GM12878 (cell line): Measurements from ENCODE around the gene USP15. TPM values are rescaled to one million over a fixed set of nuclear protein-coding genes. Genes with fewer than 3 reads are reported as not detected.

Experiments
- ATAC-seq: fragments of 200-7000 bp; cut with Tn5 transposase; 3 replicates; pipeline ENCODE4 v1.9.1; 2020; ENCODE audit warnings: mild to moderate bottlenecking, moderate library complexity
- BruUV-seq: library from RNA; stranded (reverse); fragments of 400-500 nt; replicated peaks from 2 replicates; lab custom pipeline; 2021; lab: Mats Ljungman, UMichigan
- CTCF ChIA-PET: fragments of 300-600 bp; sonication (Branson Sonifier 250); formaldehyde crosslinking; extraction: SDS; loops from one replicate; lab custom pipeline; 2021; ENCODE audit warnings: inconsistent platforms; lab: Yijun Ruan, JAX
- POLR2A ChIA-PET: fragments of 350-600 bp; formaldehyde crosslinking; extraction: SDS; loops from one replicate; lab custom pipeline; 2021; ENCODE audit warnings: inconsistent platforms; lab: Charles Lee
- RAD21 ChIA-PET: fragments of 300-600 bp; sonication (Branson Sonifier 250); formaldehyde crosslinking; loops from one replicate; lab custom pipeline; 2023; ENCODE audit warnings: antibody characterized with exemption; ENCODE audit not compliant: unreplicated experiment; lab: Charles Lee
- SMC1A ChIA-PET: fragments of 300-600 bp; sonication (Branson Sonifier 250); formaldehyde crosslinking; loops from one replicate; lab custom pipeline; 2023; ENCODE audit not compliant: unreplicated experiment, uncharacterized antibody; lab: Charles Lee
- DNase-seq: peaks from one replicate; pipeline ENCODE4 v3.0.0-alpha.2; 2011; ENCODE audit warnings: low read depth, low spot score
- FAIRE-seq: peaks from 3 replicates; lab custom pipeline; 2011; peaks lifted over from hg19 to GRCh38; lab: Jason Lieb, UNC
- H2AFZ ChIP-seq: 2 replicates; pipeline ENCODE4 v1.6.0; 2011; ENCODE audit warnings: low read depth, low read length, control low read depth; ENCODE audit not compliant: control insufficient read depth
- H3K27ac ChIP-seq: 2 replicates; pipeline ENCODE4 v1.5.1; 2011; ENCODE audit warnings: control low read depth; ENCODE audit not compliant: control insufficient read depth, insufficient read depth
- H3K27me3 ChIP-seq, 2 experiments: replicated peaks in 1 of 2; 2 replicates each; pipeline versions ENCODE4 v1.6.0 to v1.6.1; 2011; ENCODE audit warnings: low read length in 1 of 2; ENCODE audit not compliant: control insufficient read depth in 2 of 2, insufficient read depth in 2 of 2
- H3K36me3 ChIP-seq, 2 experiments: 2 replicates each; pipeline ENCODE4 v1.5.1; 2011; ENCODE audit warnings: low read length in 1 of 2; ENCODE audit not compliant: control insufficient read depth in 2 of 2, insufficient read depth in 2 of 2
- H3K4me1 ChIP-seq: 2 replicates; pipeline ENCODE4 v1.6.1; 2011; ENCODE audit warnings: mild to moderate bottlenecking, low read length, moderate library complexity, mixed read lengths; ENCODE audit not compliant: control insufficient read depth, insufficient read depth
- H3K4me2 ChIP-seq: 2 replicates; pipeline ENCODE4 v1.6.0; 2011; ENCODE audit warnings: control low read depth; ENCODE audit not compliant: control insufficient read depth, insufficient read depth
- H3K4me3 ChIP-seq: fragments of 200-600 bp; sonication (generic); 2 replicates; pipeline ENCODE4 v1.5.1; 2016
- H3K79me2 ChIP-seq: 2 replicates; pipeline ENCODE4 v1.6.0; 2011; ENCODE audit warnings: low read length; ENCODE audit not compliant: control insufficient read depth, insufficient read depth
- H3K9ac ChIP-seq: 2 replicates; pipeline ENCODE4 v1.8.0; 2011; ENCODE audit warnings: low read length, control low read depth, mixed read lengths; ENCODE audit not compliant: control insufficient read depth, insufficient read depth
- H3K9me3 ChIP-seq: replicated peaks from 3 replicates; pipeline ENCODE4 v1.5.1; 2011; ENCODE audit warnings: mild to moderate bottlenecking, low read length; ENCODE audit not compliant: control insufficient read depth, insufficient read depth
- H4K20me1 ChIP-seq: 2 replicates; pipeline ENCODE4 v1.6.0; 2011; ENCODE audit not compliant: control insufficient read depth, insufficient read depth
- BHLHE40 ChIP-seq, 2 experiments: fragments of 450-650 bp in 1 of 2; IDR thresholded peaks; 2 replicates each; pipeline ENCODE4 v1.6.1; 2011 to 2017; ENCODE audit warnings: low read depth in 2 of 2, borderline replicate concordance in 1 of 2, improper control_type of control experiment in 1 of 2, low read length in 1 of 2, mild to moderate bottlenecking in 1 of 2
- CBX5 ChIP-seq: sonication (generic); IDR thresholded peaks from 2 replicates; pipeline ENCODE4 v1.6.1; 2016; ENCODE audit warnings: low read depth, moderate library complexity, mild to moderate bottlenecking, inconsistent platforms
- CHD4 ChIP-seq: fragments of 200-600 bp; sonication (generic); IDR thresholded peaks from 2 replicates; pipeline ENCODE4 v1.6.1; 2016; ENCODE audit warnings: mild to moderate bottlenecking
- FOXK2 ChIP-seq: fragments of 450-650 bp; IDR thresholded peaks from 2 replicates; pipeline ENCODE4 v1.6.1; 2017; ENCODE audit warnings: mild to moderate bottlenecking, moderate library complexity
- GABPA ChIP-seq: IDR thresholded peaks from 2 replicates; pipeline ENCODE4 v1.6.1; 2014; ENCODE audit warnings: antibody characterized with exemption, low read depth, mild to moderate bottlenecking, inconsistent platforms
- HDAC2 ChIP-seq: fragments of 200-600 bp; sonication (generic); IDR thresholded peaks from 2 replicates; pipeline ENCODE4 v1.6.1; 2017
- IKZF1 ChIP-seq: fragments of 450-650 bp; conservative IDR thresholded peaks from 2 replicates; pipeline ENCODE4 v1.6.1; 2017; ENCODE audit warnings: antibody characterized with exemption, mild to moderate bottlenecking
- KAT2A ChIP-seq: conservative IDR thresholded peaks from 2 replicates; pipeline ENCODE4 v1.6.1; 2011; ENCODE audit warnings: low read depth, low read length; ENCODE audit not compliant: control insufficient read depth
- KDM1A ChIP-seq: fragments of 200-600 bp; sonication (generic); IDR thresholded peaks from 2 replicates; pipeline ENCODE4 v1.6.1; 2016; ENCODE audit warnings: borderline replicate concordance
- KLF5 ChIP-seq: fragments of 450-650 bp; IDR thresholded peaks from 2 replicates; pipeline ENCODE4 v1.6.1; 2014; ENCODE audit warnings: mild to moderate bottlenecking; ENCODE audit not compliant: partially characterized antibody
- MTA3 ChIP-seq: IDR thresholded peaks from 2 replicates; pipeline ENCODE4 v1.6.1; 2012; ENCODE audit warnings: low read length, inconsistent platforms, borderline replicate concordance
- NFIC ChIP-seq: IDR thresholded peaks from 2 replicates; pipeline ENCODE4 v1.6.1; 2012; ENCODE audit warnings: low read depth, mild to moderate bottlenecking, inconsistent platforms, low read length, moderate library complexity
- NR2C2 ChIP-seq: IDR thresholded peaks from 2 replicates; pipeline ENCODE4 v1.6.1; 2011; ENCODE audit warnings: borderline replicate concordance, low read depth; ENCODE audit not compliant: control insufficient read depth, insufficient read length
- SMAD5 ChIP-seq: IDR thresholded peaks from 2 replicates; pipeline ENCODE4 v1.6.1; 2016; ENCODE audit warnings: antibody characterized with exemption, low read depth
- SMARCA5 ChIP-seq: fragments of 450-650 bp; IDR thresholded peaks from 2 replicates; pipeline ENCODE4 v1.6.1; 2017; ENCODE audit warnings: mild to moderate bottlenecking
- SREBF1 ChIP-seq: IDR thresholded peaks from 2 replicates; pipeline ENCODE4 v1.6.1; 2012; ENCODE audit warnings: mild to moderate bottlenecking, low read length
- YBX1 ChIP-seq: fragments of 450-650 bp; IDR thresholded peaks from 2 replicates; pipeline ENCODE4 v1.6.1; 2016; ENCODE audit warnings: antibody characterized with exemption
- in situ Hi-C: fragments of 300-500 bp; cut with MboI; formaldehyde crosslinking; loops from 9 replicates; pipeline ENCODE4 v1.14.3; 2018; ENCODE audit warnings: mixed read lengths
- intact Hi-C: fragments of 100-400 bp; cut with micrococcal nuclease; formaldehyde crosslinking; loops from one replicate; pipeline ENCODE4 v1.14.2; 2022; ENCODE audit not compliant: unreplicated experiment
- polyA plus RNA-seq, 11 experiments: library from polyadenylated mRNA; depleted of rRNA in 4 of 11; unstranded in 6 of 11; stranded (reverse) in 5 of 11; fragments of >200 nt; fragmentation: Nextera tagmentation in 4 of 11; fragmentation: Illumina TruSeq in 1 of 11; extraction: Ambion mirVana in 4 of 11; extraction: Trizol in 1 of 11; gene quantifications; 1 replicate in 1 of 11; 2 replicates in 10 of 11; pipeline versions ENCODE4 v1.2.1 to v1.2.3, GENCODE V29; 2011 to 2016; ENCODE audit warnings: inconsistent platforms in 2 of 11, missing spikeins in 2 of 11, low read depth in 1 of 11
- total RNA-seq, 4 experiments: library from RNA; depleted of rRNA in 3 of 4; stranded (reverse); fragments of >200 nt in 3 of 4; fragmentation: Illumina TruSeq in 1 of 4; extraction: Trizol in 1 of 4; gene quantifications; 2 replicates each; pipeline versions ENCODE4 v1.2.1 to v1.2.3, GENCODE V29; 2013 to 2021
- TF ChIP-seq, protein P1 (sequence below): fragments of 450-650 bp; IDR thresholded peaks from 2 replicates; pipeline ENCODE4 v1.6.1; 2016; ENCODE audit warnings: mild to moderate bottlenecking
- TF ChIP-seq, protein P2 (sequence below): fragments of 450-650 bp; IDR thresholded peaks from 2 replicates; pipeline ENCODE4 v1.6.1; 2018; ENCODE audit warnings: mild to moderate bottlenecking, low read depth, moderate library complexity; ENCODE audit not compliant: partially characterized antibody
- TF ChIP-seq, protein P3 (sequence below): fragments of 450-650 bp; conservative IDR thresholded peaks from 2 replicates; pipeline ENCODE4 v1.6.1; 2017; ENCODE audit warnings: mild to moderate bottlenecking, moderate library complexity

Gene USP15
- total and polyA plus RNA-seq, 10 of the 15 experiments (the other 5 are each of a cell fraction or from before 2014, with no cell fraction given): 57.6 to 101 (median 90.2) TPM

DNA sequence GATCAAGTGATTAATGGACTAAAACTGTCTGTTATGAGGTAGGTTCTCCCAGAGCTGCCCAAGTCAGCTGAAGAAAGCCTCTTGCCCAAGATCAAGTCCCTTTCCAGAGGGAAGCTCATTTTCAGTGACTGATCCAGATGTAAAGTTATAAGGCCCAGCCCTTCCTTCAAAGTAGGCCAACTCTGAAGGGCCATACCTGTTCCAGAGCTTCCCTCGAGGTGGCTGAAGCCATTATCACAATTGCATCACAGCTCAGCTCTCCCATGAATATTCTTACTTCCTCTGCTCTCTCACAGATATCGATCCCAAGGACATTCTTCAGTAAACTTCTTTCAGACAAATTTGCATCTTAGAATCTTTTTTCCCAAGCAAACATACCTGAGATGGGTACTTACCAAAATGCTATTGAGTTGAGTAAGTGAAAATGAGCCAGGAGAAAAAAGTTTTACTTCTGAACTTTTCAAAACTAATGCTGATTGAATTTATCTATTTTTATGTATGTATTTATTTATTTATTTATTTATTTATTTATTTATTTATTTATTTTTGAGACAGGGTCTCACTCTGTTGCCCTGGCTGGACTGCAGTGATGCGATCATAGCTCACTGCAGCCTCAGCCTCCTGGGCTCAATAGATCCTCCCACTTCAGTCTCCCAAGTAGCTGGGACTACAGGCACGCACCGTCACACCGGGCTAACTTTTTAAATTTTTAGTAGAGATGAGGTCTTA is 42.6 kb upstream of the USP15 start (continued):
- TF ChIP-seq KLF5 (no peak), CBX5 (no peak), KDM1A (no peak)

DNA sequence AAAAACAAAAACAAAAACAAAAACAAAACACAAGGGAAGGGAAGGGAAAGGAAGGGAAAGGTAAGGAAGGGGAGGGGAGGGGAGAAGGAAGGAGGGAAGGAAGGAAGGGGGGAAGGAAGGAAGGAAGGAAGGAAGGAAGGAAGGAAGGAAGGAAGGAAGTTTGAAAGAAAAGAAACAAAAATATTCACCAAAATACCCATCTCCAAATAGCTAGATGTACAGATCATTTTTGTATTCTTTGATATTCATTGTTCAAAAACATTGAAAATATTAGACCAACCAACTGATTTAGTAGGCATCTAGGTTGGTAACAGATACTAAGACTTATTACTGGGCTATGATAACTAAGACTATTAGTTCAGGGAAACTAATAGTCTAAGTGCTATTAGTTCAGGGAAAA is 39.1 kb upstream of the USP15 start:
- no peak for ATAC-seq
- CTCF ChIA-PET: interaction anchor here (1.0 to 2.7 kb wide), 2 partner anchors 11 to 28 kb away, joined by 3 to 6 read pairs; a partner anchor contains a TSS
- DNase-seq: no peak
- TF ChIP-seq HDAC2 (no peak), GABPA (no peak), SMAD5 (no peak), MTA3 (no peak), CHD4 (no peak), YBX1 (no peak), SREBF1 (no peak), IKZF1 (no peak), SMARCA5 (no peak), NR2C2 (no peak), BHLHE40 (IDR thresholded peaks at IDR 0.05; ENCODE audit: borderline replicate concordance in 1 of 2, low read depth in 2 of 2, low read length in 1 of 2) (no peak), NFIC (no peak), KAT2A (no peak), FOXK2 (no peak)
- TF ChIP-seq, protein P1, sequence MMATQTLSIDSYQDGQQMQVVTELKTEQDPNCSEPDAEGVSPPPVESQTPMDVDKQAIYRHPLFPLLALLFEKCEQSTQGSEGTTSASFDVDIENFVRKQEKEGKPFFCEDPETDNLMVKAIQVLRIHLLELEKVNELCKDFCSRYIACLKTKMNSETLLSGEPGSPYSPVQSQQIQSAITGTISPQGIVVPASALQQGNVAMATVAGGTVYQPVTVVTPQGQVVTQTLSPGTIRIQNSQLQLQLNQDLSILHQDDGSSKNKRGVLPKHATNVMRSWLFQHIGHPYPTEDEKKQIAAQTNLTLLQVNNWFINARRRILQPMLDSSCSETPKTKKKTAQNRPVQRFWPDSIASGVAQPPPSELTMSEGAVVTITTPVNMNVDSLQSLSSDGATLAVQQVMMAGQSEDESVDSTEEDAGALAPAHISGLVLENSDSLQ: no peak
- TF ChIP-seq, protein P2, sequence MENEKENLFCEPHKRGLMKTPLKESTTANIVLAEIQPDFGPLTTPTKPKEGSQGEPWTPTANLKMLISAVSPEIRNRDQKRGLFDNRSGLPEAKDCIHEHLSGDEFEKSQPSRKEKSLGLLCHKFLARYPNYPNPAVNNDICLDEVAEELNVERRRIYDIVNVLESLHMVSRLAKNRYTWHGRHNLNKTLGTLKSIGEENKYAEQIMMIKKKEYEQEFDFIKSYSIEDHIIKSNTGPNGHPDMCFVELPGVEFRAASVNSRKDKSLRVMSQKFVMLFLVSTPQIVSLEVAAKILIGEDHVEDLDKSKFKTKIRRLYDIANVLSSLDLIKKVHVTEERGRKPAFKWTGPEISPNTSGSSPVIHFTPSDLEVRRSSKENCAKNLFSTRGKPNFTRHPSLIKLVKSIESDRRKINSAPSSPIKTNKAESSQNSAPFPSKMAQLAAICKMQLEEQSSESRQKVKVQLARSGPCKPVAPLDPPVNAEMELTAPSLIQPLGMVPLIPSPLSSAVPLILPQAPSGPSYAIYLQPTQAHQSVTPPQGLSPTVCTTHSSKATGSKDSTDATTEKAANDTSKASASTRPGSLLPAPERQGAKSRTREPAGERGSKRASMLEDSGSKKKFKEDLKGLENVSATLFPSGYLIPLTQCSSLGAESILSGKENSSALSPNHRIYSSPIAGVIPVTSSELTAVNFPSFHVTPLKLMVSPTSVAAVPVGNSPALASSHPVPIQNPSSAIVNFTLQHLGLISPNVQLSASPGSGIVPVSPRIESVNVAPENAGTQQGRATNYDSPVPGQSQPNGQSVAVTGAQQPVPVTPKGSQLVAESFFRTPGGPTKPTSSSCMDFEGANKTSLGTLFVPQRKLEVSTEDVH: no peak
- TF ChIP-seq, protein P3, sequence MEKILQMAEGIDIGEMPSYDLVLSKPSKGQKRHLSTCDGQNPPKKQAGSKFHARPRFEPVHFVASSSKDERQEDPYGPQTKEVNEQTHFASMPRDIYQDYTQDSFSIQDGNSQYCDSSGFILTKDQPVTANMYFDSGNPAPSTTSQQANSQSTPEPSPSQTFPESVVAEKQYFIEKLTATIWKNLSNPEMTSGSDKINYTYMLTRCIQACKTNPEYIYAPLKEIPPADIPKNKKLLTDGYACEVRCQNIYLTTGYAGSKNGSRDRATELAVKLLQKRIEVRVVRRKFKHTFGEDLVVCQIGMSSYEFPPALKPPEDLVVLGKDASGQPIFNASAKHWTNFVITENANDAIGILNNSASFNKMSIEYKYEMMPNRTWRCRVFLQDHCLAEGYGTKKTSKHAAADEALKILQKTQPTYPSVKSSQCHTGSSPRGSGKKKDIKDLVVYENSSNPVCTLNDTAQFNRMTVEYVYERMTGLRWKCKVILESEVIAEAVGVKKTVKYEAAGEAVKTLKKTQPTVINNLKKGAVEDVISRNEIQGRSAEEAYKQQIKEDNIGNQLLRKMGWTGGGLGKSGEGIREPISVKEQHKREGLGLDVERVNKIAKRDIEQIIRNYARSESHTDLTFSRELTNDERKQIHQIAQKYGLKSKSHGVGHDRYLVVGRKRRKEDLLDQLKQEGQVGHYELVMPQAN: no peak
- TF ChIP-seq, all 136 proteins: peak for 0
- in situ Hi-C loops: no loop called here
- FAIRE-seq: no peak
- no peak overlapping the region for H3K27ac ChIP-seq
- ChIA-PET POLR2A (no interaction called here), SMC1A (interaction anchor here (0.6 kb wide), 1 partner anchor 305 kb away, joined by 3 read pairs; no protein-coding TSS in a partner anchor), RAD21 (no interaction called here)
- intact Hi-C loops: no loop called here
- H3K4me1 ChIP-seq: no peaks in the 10 kb centered on the region
- H3K79me2 ChIP-seq: no peaks in the 10 kb centered on the region
- H3K36me3 ChIP-seq: no peaks in the 10 kb centered on the region
- H3K27me3 ChIP-seq: no peaks in the 10 kb centered on the region
- H3K4me2 ChIP-seq: no peak overlapping the region
- no peak overlapping the region for H2AFZ ChIP-seq
- H3K9me3 ChIP-seq: no peaks in the 10 kb centered on the region
- no peak overlapping the region for H3K9ac ChIP-seq
- no peaks in the 10 kb centered on the region for H4K20me1 ChIP-seq
- no peak overlapping the region for H3K4me3 ChIP-seq
- BruUV-seq: no TSS peak
